ENCODE results near the gene PRDM12. TPM values are rescaled to one million over a fixed set of nuclear protein-coding genes. Genes with fewer than 3 reads are reported as not detected.

PRDM12 gene
- 0.21 and 0.28 TPM in 2 replicates for total RNA-seq

DNA sequence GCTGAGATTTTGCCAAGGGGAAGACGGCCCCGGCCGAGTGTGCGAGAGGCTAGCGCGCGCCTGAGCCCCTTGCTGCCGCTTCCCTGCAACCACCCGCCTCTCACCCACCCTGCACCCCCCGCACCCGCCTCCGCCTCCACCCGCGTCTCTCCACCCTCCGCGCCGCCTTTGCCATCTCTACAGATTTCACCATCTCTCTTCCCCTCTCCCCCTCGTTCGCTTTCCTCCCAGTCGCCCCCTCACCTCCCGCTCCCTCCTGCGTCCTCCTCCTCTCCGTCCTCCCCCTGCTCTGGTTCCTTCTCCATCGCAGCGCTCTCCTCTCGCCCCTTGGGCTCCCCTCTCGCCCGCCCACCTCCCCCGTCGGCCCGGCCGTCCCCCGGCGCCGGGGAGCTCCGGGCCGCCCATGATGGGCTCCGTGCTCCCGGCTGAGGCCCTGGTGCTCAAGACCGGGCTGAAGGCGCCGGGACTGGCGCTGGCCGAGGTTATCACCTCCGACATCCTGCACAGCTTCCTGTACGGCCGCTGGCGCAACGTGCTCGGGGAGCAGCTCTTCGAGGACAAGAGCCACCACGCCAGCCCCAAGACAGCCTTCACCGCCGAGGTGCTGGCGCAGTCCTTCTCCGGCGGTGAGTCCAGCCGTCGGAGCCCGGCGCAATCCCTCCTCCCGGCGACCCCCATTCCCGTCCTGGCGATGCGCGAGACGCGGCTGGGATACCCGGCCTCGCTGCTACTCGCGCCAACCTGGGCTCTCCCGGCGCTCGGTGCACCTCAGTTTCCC lies at the start of gene PRDM12:
TSS of gene PRDM12 (plus strand) at position 344 of the 778 bp plus-strand sequence. CDS start at position 404, 60 bp downstream.
- Mint-ChIP-seq H3K9me3 (no peaks in the 10 kb centered on the region), H3K27me3 (peaks cover 54% of the 10 kb centered on the region), H3K4me3 (peak within 1 kb of the TSS; percentile 2), H3K27ac (peak within 1 kb of the TSS; percentile 23), H3K4me1 (peaks cover 10% of the 10 kb centered on the region), H3K36me3 (ENCODE audit: low read depth) (peaks cover 3% of the 10 kb centered on the region)
- DNase-seq = no peak
- intact Hi-C loops (cut with micrococcal nuclease) = no loop called here

DNA sequence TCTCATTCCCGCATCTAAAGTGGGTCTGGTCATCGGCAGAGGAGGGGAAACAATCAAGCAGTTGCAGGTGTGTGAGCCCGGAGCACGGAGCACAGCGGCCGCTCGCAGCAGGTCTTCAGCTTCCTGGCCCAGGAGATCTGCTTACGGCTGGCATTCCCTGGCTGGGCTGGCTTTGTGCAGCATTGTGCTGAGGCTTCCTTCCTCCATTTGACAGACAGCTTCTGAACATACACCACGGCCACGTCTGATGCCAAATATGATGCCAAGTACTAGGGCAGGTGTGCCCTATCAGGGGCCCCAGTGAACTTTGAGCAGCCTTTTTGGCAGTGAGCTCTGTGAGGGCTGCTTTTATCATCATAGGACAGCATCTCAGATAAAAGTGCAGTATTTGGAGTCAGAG lies 47.9 kb upstream of the PRDM12 start:
- Mint-ChIP-seq H3K36me3 (ENCODE audit: low read depth) (peaks cover 61% of the 10 kb centered on the region), H3K4me3 (no peak overlapping the region), H3K27me3 (no peaks in the 10 kb centered on the region), H3K9me3 (no peaks in the 10 kb centered on the region), H3K27ac (no peak overlapping the region), H3K4me1 (no peaks in the 10 kb centered on the region)
- intact Hi-C loops (cut with micrococcal nuclease) = no loop called here
- DNase-seq = no peak

DNA sequence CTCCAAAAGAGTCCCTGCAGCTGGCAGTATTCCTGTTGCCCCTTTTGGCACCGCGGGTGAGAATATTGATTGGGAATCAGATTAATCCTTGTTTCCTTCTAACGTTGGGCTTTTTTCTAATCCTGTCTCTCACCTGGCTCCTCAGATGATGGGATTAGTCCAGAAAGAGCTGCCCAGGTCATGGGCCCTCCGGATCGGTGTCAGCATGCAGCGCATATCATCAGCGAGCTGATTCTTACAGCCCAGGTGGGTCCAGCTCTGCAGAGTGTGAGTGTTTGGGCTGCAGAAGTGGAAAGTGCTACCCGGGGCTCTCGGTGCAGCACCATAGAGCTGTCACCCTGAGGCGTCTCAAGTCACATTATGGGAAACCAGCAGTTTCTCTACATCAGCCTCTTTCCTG lies 40.9 kb upstream of the PRDM12 start:
- Mint-ChIP-seq H3K27me3 (no peaks in the 10 kb centered on the region), H3K27ac (no peak overlapping the region), H3K36me3 (ENCODE audit: low read depth) (peaks cover 51% of the 10 kb centered on the region), H3K9me3 (no peaks in the 10 kb centered on the region), H3K4me1 (no peaks in the 10 kb centered on the region), H3K4me3 (no peak overlapping the region)
- intact Hi-C loops (cut with micrococcal nuclease) = no loop called here
- DNase-seq = no peak

DNA sequence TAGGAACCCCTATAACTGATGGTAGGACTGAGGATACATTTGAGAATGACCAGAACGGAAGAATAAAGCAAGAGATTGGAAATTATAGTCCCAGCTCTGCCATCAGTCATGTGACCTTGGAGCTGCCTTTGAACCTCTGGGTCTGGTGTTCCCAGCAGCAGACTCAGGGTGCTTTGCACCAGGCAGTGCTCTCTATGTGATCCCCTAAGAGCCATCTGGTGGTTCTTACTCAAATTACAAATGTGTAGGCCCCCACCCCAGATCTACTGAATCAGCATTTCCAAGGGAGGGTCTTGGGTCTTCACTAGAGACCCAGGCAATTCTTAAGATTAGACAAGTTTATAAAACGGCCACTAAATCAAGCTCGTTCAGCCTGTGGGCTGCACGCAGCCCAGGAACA lies 40.2 kb upstream of the PRDM12 start:
- no peaks in the 10 kb centered on the region for H3K9me3 Mint-ChIP-seq
- peaks cover 50% of the 10 kb centered on the region for H3K36me3 Mint-ChIP-seq (ENCODE audit: low read depth)
- no peak for DNase-seq
- H3K27ac Mint-ChIP-seq = no peak overlapping the region
- H3K27me3 Mint-ChIP-seq = no peaks in the 10 kb centered on the region
- H3K4me3 Mint-ChIP-seq = no peak overlapping the region
- H3K4me1 Mint-ChIP-seq = no peaks in the 10 kb centered on the region
- intact Hi-C loops (cut with micrococcal nuclease) = no loop called here

DNA sequence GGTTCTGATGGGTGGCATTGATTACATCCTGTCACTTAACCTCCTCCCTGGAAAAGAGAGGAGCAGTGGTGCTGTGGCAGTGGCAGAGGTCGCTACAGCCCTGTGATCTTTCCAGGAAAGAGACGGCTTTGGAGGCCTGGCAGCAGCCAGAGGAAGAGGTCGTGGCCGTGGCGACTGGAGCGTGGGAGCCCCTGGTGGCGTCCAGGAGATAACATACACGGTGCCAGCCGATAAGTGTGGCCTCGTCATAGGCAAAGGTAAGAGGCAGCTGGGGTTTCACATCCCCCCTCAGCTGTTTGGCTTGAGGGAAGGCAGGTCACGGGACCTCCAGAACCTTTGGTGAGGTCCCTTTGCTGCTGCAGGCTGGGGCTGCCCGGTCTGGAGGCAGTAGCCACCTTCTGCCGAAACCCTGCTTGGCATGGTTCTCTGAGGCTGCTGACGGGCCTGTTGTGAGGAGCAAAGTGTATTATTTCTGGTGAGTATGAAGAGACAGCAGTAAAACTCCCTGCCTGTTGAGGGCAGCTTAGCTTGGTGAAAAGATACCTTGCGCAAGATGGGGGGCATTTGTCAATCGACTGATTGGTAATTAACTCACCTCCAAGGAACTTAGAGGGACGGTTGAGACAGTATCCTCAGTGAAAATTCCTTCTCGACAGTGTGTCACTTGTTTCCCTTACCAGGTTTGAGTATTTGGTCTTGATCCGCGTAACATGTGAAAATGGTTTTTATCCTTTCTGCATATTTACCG lies 38.0 kb upstream of the PRDM12 start:
- no peaks in the 10 kb centered on the region for H3K4me1 Mint-ChIP-seq
- no peak for DNase-seq
- H3K36me3 Mint-ChIP-seq (ENCODE audit: low read depth) = peaks cover 36% of the 10 kb centered on the region
- no peak overlapping the region for H3K27ac Mint-ChIP-seq
- no peak overlapping the region for H3K4me3 Mint-ChIP-seq
- intact Hi-C loops (cut with micrococcal nuclease) = no loop called here
- H3K27me3 Mint-ChIP-seq = no peaks in the 10 kb centered on the region
- no peaks in the 10 kb centered on the region for H3K9me3 Mint-ChIP-seq

DNA sequence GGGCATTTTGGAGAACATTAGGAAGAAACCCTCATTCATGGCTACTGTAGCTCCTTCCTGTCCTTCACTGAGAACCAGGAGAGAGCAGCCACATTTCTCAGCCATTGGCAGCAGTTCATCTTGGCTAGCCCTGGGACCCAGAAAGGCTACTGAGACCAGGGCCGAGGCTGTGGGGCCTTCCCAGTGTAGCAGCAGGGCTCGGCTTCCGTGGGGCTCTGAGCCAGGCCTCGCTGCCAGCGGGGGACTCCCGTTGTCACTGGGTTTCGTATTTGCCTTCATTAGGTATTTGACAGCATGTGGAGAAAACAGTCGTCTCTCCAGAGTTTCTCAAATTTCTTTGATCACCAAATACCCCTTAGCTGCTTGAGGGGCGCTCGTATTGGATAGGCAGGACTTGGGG lies 37.3 kb upstream of the PRDM12 start:
- no peak for DNase-seq
- Mint-ChIP-seq H3K36me3 (ENCODE audit: low read depth) (peaks cover 41% of the 10 kb centered on the region), H3K4me3 (no peak overlapping the region), H3K27ac (no peak overlapping the region), H3K4me1 (no peaks in the 10 kb centered on the region), H3K9me3 (no peaks in the 10 kb centered on the region), H3K27me3 (no peaks in the 10 kb centered on the region)
- intact Hi-C loops (cut with micrococcal nuclease) = no loop called here

DNA sequence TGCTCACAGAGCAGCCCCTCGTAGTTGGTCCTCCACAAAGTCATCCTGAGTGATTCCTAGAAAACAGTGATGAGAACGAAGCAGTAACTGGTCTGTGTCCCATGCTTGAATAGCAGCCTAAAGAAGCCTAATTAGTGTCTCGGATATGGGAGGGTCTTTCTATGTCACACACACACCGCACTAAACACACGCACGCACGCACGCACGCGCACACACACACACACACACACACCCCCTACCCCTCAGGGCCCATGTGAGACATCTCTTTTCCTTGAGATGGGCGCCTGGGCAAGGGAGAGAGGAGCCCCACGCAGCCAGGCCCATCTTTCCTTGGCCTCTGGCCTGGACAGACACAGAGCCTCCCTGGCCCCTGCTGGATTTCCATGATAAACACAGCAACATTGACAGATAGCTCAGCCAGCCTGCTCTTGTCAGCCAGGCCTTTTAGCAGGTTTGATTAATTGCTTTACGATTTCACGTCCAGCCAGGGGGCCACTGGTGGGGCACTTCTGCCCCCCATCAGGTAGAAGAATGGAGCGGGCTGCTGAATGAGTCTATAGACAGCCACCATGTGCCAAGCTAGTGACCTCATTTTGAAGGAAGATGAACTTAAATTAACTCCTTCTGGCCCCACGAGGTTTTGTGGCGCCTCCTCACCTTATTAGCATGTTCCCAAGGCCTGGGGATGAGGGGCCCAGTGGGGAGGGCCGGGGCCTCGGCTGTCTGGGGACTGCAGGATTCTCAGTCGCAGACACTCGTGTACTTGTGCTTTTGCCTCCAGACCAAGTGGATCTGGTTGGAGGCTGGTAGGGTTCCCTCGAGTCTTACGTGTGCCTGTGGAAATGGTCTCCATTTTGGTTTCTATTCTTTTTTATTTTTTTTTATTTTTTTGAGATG lies 36.2 kb upstream of the PRDM12 start:
- no peak for DNase-seq
- peaks cover 40% of the 10 kb centered on the region for H3K36me3 Mint-ChIP-seq (ENCODE audit: low read depth)
- H3K4me1 Mint-ChIP-seq = no peaks in the 10 kb centered on the region
- no peak overlapping the region for H3K27ac Mint-ChIP-seq
- H3K27me3 Mint-ChIP-seq = no peaks in the 10 kb centered on the region
- no peaks in the 10 kb centered on the region for H3K9me3 Mint-ChIP-seq
- intact Hi-C loops (cut with micrococcal nuclease) = no loop called here
- no peak overlapping the region for H3K4me3 Mint-ChIP-seq

DNA sequence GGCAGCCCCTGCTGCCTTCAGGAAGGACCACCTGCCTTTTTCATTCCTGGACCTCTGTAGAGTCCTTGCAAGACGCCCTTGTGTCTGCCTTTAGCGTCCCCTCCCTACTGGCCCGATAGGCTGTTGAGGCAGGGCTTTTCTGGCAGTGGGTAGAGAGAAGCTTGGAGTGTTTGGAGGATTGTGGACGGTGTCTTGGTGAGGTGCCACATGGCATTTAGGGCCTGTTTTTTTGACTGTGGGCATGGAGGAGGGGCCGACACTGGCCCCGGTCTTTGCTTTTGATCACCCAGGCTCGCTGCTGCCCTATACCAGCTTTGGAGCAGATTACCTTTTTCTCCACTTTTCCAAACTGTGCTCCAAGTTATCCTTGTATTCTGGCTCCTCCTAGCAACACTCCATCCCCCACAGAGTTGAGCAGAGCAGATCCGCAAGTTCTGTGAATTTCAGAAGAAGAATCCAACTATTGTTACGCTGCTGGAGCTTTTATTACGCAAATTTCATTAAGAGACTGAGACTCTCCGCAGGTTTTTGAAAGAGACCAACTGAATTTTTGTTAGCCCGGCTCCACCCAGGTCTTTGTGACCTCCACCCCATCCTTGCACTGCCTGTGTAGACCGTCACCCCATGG lies 34.8 kb upstream of the PRDM12 start:
- Mint-ChIP-seq H3K4me3 (no peak overlapping the region), H3K27me3 (no peaks in the 10 kb centered on the region), H3K27ac (no peak overlapping the region), H3K9me3 (no peaks in the 10 kb centered on the region), H3K36me3 (ENCODE audit: low read depth) (peaks cover 31% of the 10 kb centered on the region), H3K4me1 (no peaks in the 10 kb centered on the region)
- intact Hi-C loops (cut with micrococcal nuclease) = no loop called here
- no peak for DNase-seq

DNA sequence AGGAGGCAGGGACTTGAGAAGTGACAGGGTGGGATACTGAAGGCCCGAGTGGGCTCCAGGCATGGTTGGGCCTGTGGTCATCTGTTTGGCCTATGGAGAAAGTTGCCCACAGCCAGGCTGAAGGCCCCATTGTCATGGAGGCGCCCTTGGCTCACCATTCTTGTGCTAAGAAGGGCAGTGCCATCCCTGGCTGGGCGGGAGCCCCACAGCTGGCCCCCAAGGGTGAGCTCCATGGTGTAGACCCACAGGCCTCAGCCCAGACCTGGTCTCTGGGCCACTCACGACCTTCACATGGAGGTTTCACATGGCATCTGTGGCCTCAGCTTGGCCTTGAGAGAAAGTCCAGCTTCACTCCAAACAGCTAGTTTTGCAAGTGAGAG lies 34.3 kb upstream of the PRDM12 start:
- Mint-ChIP-seq H3K4me1 (no peaks in the 10 kb centered on the region), H3K4me3 (no peak overlapping the region), H3K9me3 (no peaks in the 10 kb centered on the region), H3K27ac (no peak overlapping the region), H3K36me3 (ENCODE audit: low read depth) (peaks cover 33% of the 10 kb centered on the region), H3K27me3 (no peaks in the 10 kb centered on the region)
- DNase-seq = no peak
- intact Hi-C loops (cut with micrococcal nuclease) = no loop called here

DNA sequence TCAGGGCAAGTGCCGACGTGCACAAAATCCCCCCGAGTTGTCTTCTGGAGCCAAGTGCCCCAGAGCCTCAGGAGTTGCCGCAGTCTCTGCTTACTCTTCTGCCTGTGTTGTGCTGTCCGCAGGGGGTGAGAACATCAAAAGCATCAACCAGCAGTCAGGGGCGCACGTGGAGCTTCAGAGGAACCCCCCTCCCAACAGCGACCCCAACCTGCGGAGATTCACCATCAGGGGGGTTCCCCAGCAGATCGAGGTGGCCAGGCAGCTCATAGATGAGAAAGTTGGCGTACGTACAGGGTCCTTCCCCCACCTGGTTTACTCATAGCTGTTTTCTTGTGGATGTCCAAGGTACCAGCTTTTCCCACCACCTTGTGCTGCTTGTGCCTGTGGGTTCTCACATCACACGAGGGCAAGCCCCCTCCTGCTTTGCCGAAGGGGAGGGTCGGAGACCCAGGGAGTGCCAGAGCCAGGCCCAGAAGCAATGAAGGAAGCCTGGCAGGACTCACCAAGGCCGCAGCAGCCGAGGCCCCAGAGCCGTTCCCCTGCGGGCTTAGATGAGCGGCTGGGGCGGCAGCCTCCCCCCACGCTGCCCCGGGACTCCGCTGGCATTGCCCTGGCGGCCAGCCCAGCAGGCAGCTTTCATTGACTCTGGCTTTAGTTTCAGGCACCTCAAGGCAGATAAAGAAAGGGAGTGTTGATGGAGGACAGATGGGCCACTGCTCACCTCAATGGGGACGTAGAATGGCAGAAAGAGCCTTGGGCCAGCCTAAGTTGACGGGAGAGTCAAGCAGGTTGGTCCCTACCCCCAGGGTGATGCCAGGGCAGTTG lies 33.7 kb upstream of the PRDM12 start:
- no peak for DNase-seq
- no peaks in the 10 kb centered on the region for H3K27me3 Mint-ChIP-seq
- no peaks in the 10 kb centered on the region for H3K9me3 Mint-ChIP-seq
- H3K27ac Mint-ChIP-seq = no peak overlapping the region
- H3K4me3 Mint-ChIP-seq = no peak overlapping the region
- H3K4me1 Mint-ChIP-seq = no peaks in the 10 kb centered on the region
- peaks cover 32% of the 10 kb centered on the region for H3K36me3 Mint-ChIP-seq (ENCODE audit: low read depth)
- intact Hi-C loops (cut with micrococcal nuclease) = no loop called here

DNA sequence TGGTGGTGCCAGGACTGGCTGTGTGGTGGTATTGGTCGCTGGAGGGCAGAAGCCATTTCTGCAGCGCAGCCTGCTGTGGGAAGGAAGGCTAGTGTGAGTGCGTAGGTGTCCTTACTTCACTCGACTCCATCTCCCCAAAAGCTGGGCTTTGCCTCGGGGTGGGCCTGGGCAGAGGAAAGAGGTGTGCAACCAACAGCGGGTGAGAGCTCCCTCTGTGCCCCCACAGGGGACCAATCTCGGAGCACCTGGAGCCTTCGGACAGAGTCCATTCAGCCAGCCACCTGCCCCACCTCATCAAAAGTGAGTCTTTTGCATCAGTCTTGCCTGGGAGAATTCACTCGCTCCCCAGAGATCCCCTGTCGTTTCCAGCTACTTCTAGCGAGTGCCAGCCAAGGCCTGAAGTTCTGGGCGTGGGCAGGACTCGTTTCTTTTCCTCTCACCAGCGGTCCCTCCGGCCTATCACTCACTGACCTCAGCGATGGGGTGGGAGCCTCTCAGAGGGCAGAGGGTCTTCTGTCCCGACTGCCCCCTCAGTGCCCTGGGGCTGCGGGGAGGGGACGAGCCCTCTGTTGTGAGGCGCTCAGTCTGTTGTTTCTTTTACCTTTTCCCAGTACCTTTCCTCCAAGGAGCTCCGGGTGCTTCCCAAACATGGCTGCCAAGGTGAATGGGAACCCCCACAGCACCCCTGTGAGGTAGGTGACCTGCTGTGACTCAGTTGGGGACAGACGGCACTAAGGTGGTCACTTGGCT lies 32.9 kb upstream of the PRDM12 start:
- H3K4me3 Mint-ChIP-seq = no peak overlapping the region
- no peaks in the 10 kb centered on the region for H3K9me3 Mint-ChIP-seq
- intact Hi-C loops (cut with micrococcal nuclease) = no loop called here
- H3K27ac Mint-ChIP-seq = no peak overlapping the region
- DNase-seq = no peak
- H3K27me3 Mint-ChIP-seq = no peaks in the 10 kb centered on the region
- no peaks in the 10 kb centered on the region for H3K4me1 Mint-ChIP-seq
- H3K36me3 Mint-ChIP-seq (ENCODE audit: low read depth) = peaks cover 26% of the 10 kb centered on the region

DNA sequence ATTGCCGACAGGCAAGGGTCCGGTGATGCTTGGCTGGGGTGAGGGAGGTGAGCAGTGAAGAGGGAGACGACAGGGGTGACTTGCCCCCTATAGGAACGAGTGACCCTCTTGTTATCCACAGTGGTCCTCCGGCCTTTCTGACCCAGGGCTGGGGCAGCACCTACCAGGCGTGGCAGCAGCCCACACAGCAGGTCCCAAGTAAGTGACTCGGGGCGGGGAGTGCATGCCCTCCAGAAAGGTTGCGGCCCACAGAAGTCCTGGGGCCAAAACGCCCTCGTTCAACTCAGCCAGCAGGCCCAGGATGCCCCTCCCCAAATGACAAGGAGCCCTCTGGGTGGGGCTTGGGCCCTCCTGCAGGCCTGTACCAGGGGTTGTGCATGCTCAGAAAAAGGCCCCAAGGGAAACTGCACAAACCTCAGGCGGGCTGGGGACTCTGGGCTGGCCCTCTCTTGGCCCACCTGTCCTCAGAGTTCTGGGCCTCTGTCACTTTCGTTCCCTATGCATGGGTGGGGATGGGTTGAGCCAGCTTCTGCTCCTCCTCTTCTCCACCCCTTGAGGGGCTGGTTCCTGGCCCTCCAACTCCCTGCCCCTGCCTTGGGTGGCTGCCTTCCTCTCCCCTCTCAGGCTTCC lies 32.2 kb upstream of the PRDM12 start:
- no peaks in the 10 kb centered on the region for H3K27me3 Mint-ChIP-seq
- no peaks in the 10 kb centered on the region for H3K9me3 Mint-ChIP-seq
- H3K4me1 Mint-ChIP-seq = no peaks in the 10 kb centered on the region
- no peak overlapping the region for H3K27ac Mint-ChIP-seq
- H3K36me3 Mint-ChIP-seq (ENCODE audit: low read depth) = peaks cover 23% of the 10 kb centered on the region
- no peak overlapping the region for H3K4me3 Mint-ChIP-seq
- DNase-seq = no peak
- intact Hi-C loops (cut with micrococcal nuclease) = no loop called here

Data from activated CD4-positive, alpha-beta T cell treated with anti-CD3 and anti-CD28 coated beads, Interleukin-2, amount 10 ng/mL, durations not matched to agents 24 days and 14 days (primary cell).